ENCODE measurements around the gene INPP5K. TPM values are rescaled to one million over a fixed set of nuclear protein-coding genes. Genes with fewer than 3 reads are reported as not detected.

INPP5K gene
- total RNA-seq, 5 donors from 2014 or later (not counting 1 experiment from before 2014, with no cell fraction given): 91.1 to 184 (median 97.0) TPM

- WGBS (ENCODE audit: insufficient coverage): 100% methylated on average over 1 of the region's 3 CpGs
- H3K4me1 ChIP-seq (ENCODE audit: control insufficient read depth in 1 of 2, extremely low read depth in 1 of 2, insufficient read depth in 2 of 2, low read length in 2 of 2): peaks cover 0 to 8% of the 10 kb centered on the region in 2 experiments
- POLR2A ChIA-PET: interaction anchor here in 1 of 2 donors (0.6 to 0.7 kb wide), 2 partner anchors 30 to 119 kb away, joined by 3 to 9 read pairs; no protein-coding TSS in a partner anchor
- Mint-ChIP-seq H3K9me3 (no peaks in the 10 kb centered on the region), H3K27ac (no peak overlapping the region), H3K4me3 (no peak overlapping the region), H3K36me3 (peaks cover 41% of the 10 kb centered on the region), H3K27me3 (no peaks in the 10 kb centered on the region), H3K4me1 (peaks cover 8 to 11% (median 8%) of the 10 kb centered on the region in 3 donors)
- H3K27me3 ChIP-seq (replicated peaks in 1 of 2; ENCODE audit: control insufficient read depth in 2 of 2, extremely low read depth in 1 of 2, insufficient read depth in 2 of 2, low read length in 1 of 2): peaks cover 0 to 2% of the 10 kb centered on the region in 2 experiments
- no peak for DNase-seq
- CTCF ChIA-PET: interaction anchor here in 1 of 2 donors (0.6 kb wide), 1 partner anchor 15 kb away, joined by 3 read pairs; no protein-coding TSS in a partner anchor
- H3K4me3 ChIP-seq (ENCODE audit: control insufficient read depth in 1 of 2, extremely low read depth in 1 of 2, low read length in 1 of 2): no peak overlapping the region
- no peaks in the 10 kb centered on the region for H3K9me3 ChIP-seq
- peaks cover 18 to 45% of the 10 kb centered on the region in 2 donors for H3K36me3 ChIP-seq (ENCODE audit: control insufficient read depth in 2 of 2, extremely low read depth in 1 of 2, insufficient read depth in 1 of 2, low read length in 1 of 2)
- no peak for ATAC-seq (replicated peaks in 1 of 4)
- no peak overlapping the region for H3K27ac ChIP-seq (ENCODE audit: low read length)
These were observed 11.5 kb downstream of the INPP5K start for GRCh38 chr17:1504866-1505265.

- Mint-ChIP-seq H3K27me3 (no peaks in the 10 kb centered on the region), H3K9me3 (no peaks in the 10 kb centered on the region), H3K4me3 (no peak overlapping the region), H3K4me1 (peaks cover 0 to 4% (median 0%) of the 10 kb centered on the region in 3 donors), H3K36me3 (peaks cover 33% of the 10 kb centered on the region), H3K27ac (no peak overlapping the region)
- ATAC-seq (replicated peaks in 1 of 4): no peak
- Histone ChIP-seq H3K9me3 (no peaks in the 10 kb centered on the region), H3K4me3 (ENCODE audit: control insufficient read depth in 1 of 2, extremely low read depth in 1 of 2, low read length in 1 of 2) (no peak overlapping the region), H3K27ac (ENCODE audit: low read length) (no peak overlapping the region), H3K36me3 (ENCODE audit: control insufficient read depth in 2 of 2, extremely low read depth in 1 of 2, insufficient read depth in 1 of 2, low read length in 1 of 2) (peaks cover 18 to 36% of the 10 kb centered on the region in 2 donors), H3K27me3 (replicated peaks in 1 of 2; ENCODE audit: control insufficient read depth in 2 of 2, extremely low read depth in 1 of 2, insufficient read depth in 2 of 2, low read length in 1 of 2) (peaks cover 0 to 2% of the 10 kb centered on the region in 2 experiments), H3K4me1 (ENCODE audit: control insufficient read depth in 1 of 2, extremely low read depth in 1 of 2, insufficient read depth in 2 of 2, low read length in 2 of 2) (no peaks in the 10 kb centered on the region)
- DNase-seq: no peak
- ChIA-PET CTCF (no interaction called here), POLR2A (no interaction called here)
- whole genome bisulfite sequencing (ENCODE audit: insufficient coverage): 91% methylated on average over 9 of the region's 10 CpGs
These were observed 12.7 kb downstream of the INPP5K start for GRCh38 chr17:1503699-1504098.

GRCh38 chr17:1498869-1499268, 17.5 kb downstream of the INPP5K start:
- no peak overlapping the region for H3K4me3 Mint-ChIP-seq
- 71% methylated on average over 1 of the region's 9 CpGs for WGBS (ENCODE audit: insufficient coverage)
- H3K4me3 ChIP-seq (ENCODE audit: control insufficient read depth in 1 of 2, extremely low read depth in 1 of 2, low read length in 1 of 2): no peak overlapping the region
- H3K4me1 ChIP-seq (ENCODE audit: control insufficient read depth in 1 of 2, extremely low read depth in 1 of 2, insufficient read depth in 2 of 2, low read length in 2 of 2): no peaks in the 10 kb centered on the region
- H3K27me3 ChIP-seq (replicated peaks in 1 of 2; ENCODE audit: control insufficient read depth in 2 of 2, extremely low read depth in 1 of 2, insufficient read depth in 2 of 2, low read length in 1 of 2): no peaks in the 10 kb centered on the region
- H3K27me3 Mint-ChIP-seq: no peaks in the 10 kb centered on the region
- no peaks in the 10 kb centered on the region for H3K9me3 ChIP-seq
- H3K27ac Mint-ChIP-seq: no peak overlapping the region
- H3K4me1 Mint-ChIP-seq: no peaks in the 10 kb centered on the region
- no peak for ATAC-seq (replicated peaks in 1 of 4)
- peaks cover 2% of the 10 kb centered on the region for H3K36me3 Mint-ChIP-seq
- peaks cover 18 to 28% of the 10 kb centered on the region in 2 donors for H3K36me3 ChIP-seq (ENCODE audit: control insufficient read depth in 2 of 2, extremely low read depth in 1 of 2, insufficient read depth in 1 of 2, low read length in 1 of 2)
- no peak for DNase-seq
- ChIA-PET POLR2A (no interaction called here), CTCF (no interaction called here)
- H3K9me3 Mint-ChIP-seq: no peaks in the 10 kb centered on the region
- H3K27ac ChIP-seq (ENCODE audit: low read length): no peak overlapping the region

- H3K4me1 Mint-ChIP-seq: peaks cover 2 to 5% (median 4%) of the 10 kb centered on the region in 3 donors
- Histone ChIP-seq H3K4me3 (ENCODE audit: control insufficient read depth in 1 of 2, extremely low read depth in 1 of 2, low read length in 1 of 2) (no peak overlapping the region), H3K36me3 (ENCODE audit: control insufficient read depth in 2 of 2, extremely low read depth in 1 of 2, insufficient read depth in 1 of 2, low read length in 1 of 2) (peaks cover 18 to 28% of the 10 kb centered on the region in 2 donors), H3K27ac (ENCODE audit: low read length) (no peak overlapping the region), H3K27me3 (replicated peaks in 1 of 2; ENCODE audit: control insufficient read depth in 2 of 2, extremely low read depth in 1 of 2, insufficient read depth in 2 of 2, low read length in 1 of 2) (no peaks in the 10 kb centered on the region), H3K4me1 (ENCODE audit: control insufficient read depth in 1 of 2, extremely low read depth in 1 of 2, insufficient read depth in 2 of 2, low read length in 2 of 2) (peaks cover 0 to 3% of the 10 kb centered on the region in 2 experiments), H3K9me3 (no peaks in the 10 kb centered on the region)
- no peaks in the 10 kb centered on the region for H3K9me3 Mint-ChIP-seq
- CTCF ChIA-PET: no interaction called here
- 89% methylated on average over 2 of the region's 2 CpGs for WGBS (ENCODE audit: insufficient coverage)
- no peaks in the 10 kb centered on the region for H3K27me3 Mint-ChIP-seq
- POLR2A ChIA-PET: interaction anchor here in 1 of 2 donors (0.6 kb wide), 1 partner anchor 1132 kb away, joined by 3 read pairs; no protein-coding TSS in a partner anchor
- no peaks in the 10 kb centered on the region for H3K36me3 Mint-ChIP-seq
- ATAC-seq (replicated peaks in 1 of 4): no peak
- no peak for DNase-seq
- H3K4me3 Mint-ChIP-seq: no peak overlapping the region
- no peak overlapping the region for H3K27ac Mint-ChIP-seq
These were observed 18.2 kb downstream of the INPP5K start for GRCh38 chr17:1498233-1498632.

GRCh38 chr17:1497831-1498230, 18.6 kb downstream of the INPP5K start:
- H3K4me1 Mint-ChIP-seq: peaks cover 2 to 8% (median 7%) of the 10 kb centered on the region in 3 donors
- CTCF ChIA-PET: no interaction called here

GRCh38 chr17:1496869-1497268, 19.5 kb downstream of the INPP5K start:
- Mint-ChIP-seq H3K36me3 (no peaks in the 10 kb centered on the region), H3K4me1 (peaks cover 7 to 12% (median 8%) of the 10 kb centered on the region in 3 donors), H3K9me3 (no peaks in the 10 kb centered on the region), H3K4me3 (no peak overlapping the region), H3K27me3 (no peaks in the 10 kb centered on the region), H3K27ac (no peak overlapping the region)
- ATAC-seq (replicated peaks in 1 of 4) (no peak), DNase-seq (no peak)
- Histone ChIP-seq H3K9me3 (no peaks in the 10 kb centered on the region), H3K27me3 (replicated peaks in 1 of 2; ENCODE audit: control insufficient read depth in 2 of 2, extremely low read depth in 1 of 2, insufficient read depth in 2 of 2, low read length in 1 of 2) (peaks cover 0 to 2% of the 10 kb centered on the region in 2 experiments), H3K27ac (ENCODE audit: low read length) (no peak overlapping the region), H3K36me3 (ENCODE audit: control insufficient read depth in 2 of 2, extremely low read depth in 1 of 2, insufficient read depth in 1 of 2, low read length in 1 of 2) (peaks cover 18 to 28% of the 10 kb centered on the region in 2 donors), H3K4me3 (ENCODE audit: control insufficient read depth in 1 of 2, extremely low read depth in 1 of 2, low read length in 1 of 2) (no peak overlapping the region), H3K4me1 (ENCODE audit: control insufficient read depth in 1 of 2, extremely low read depth in 1 of 2, insufficient read depth in 2 of 2, low read length in 2 of 2) (peaks cover 7 to 17% of the 10 kb centered on the region in 2 experiments)
- 98% methylated on average over 9 of the region's 14 CpGs for WGBS (ENCODE audit: insufficient coverage)
- ChIA-PET CTCF (no interaction called here), POLR2A (interaction anchor here in 1 of 2 donors (0.6 kb wide), 1 partner anchor 48 kb away, joined by 7 read pairs; no protein-coding TSS in a partner anchor)

More at GRCh38 chr17:1497831-1498230, 18.6 kb downstream of the INPP5K start:
- Mint-ChIP-seq H3K9me3 (no peaks in the 10 kb centered on the region), H3K4me3 (no peak overlapping the region), H3K27ac (no peak overlapping the region), H3K27me3 (no peaks in the 10 kb centered on the region), H3K36me3 (no peaks in the 10 kb centered on the region)
- WGBS (ENCODE audit: insufficient coverage): 90% methylated on average over 14 of the region's 15 CpGs
- H3K9me3 ChIP-seq: no peaks in the 10 kb centered on the region
- H3K27me3 ChIP-seq (replicated peaks in 1 of 2; ENCODE audit: control insufficient read depth in 2 of 2, extremely low read depth in 1 of 2, insufficient read depth in 2 of 2, low read length in 1 of 2): no peaks in the 10 kb centered on the region
- H3K36me3 ChIP-seq (ENCODE audit: control insufficient read depth in 2 of 2, extremely low read depth in 1 of 2, insufficient read depth in 1 of 2, low read length in 1 of 2): peaks cover 18 to 28% of the 10 kb centered on the region in 2 donors
- no peak overlapping the region for H3K4me3 ChIP-seq (ENCODE audit: control insufficient read depth in 1 of 2, extremely low read depth in 1 of 2, low read length in 1 of 2)
- DNase-seq (no peak), ATAC-seq (replicated peaks in 1 of 4) (no peak)
- POLR2A ChIA-PET: interaction anchor here in 1 of 2 donors (0.6 kb wide), 1 partner anchor 1132 kb away, joined by 3 read pairs; no protein-coding TSS in a partner anchor
- H3K4me1 ChIP-seq (ENCODE audit: control insufficient read depth in 1 of 2, extremely low read depth in 1 of 2, insufficient read depth in 2 of 2, low read length in 2 of 2): peaks cover 3 to 7% of the 10 kb centered on the region in 2 experiments
- no peak overlapping the region for H3K27ac ChIP-seq (ENCODE audit: low read length)
